ENCODE results near the gene TBC1D5. TPM values are rescaled to one million over a fixed set of nuclear protein-coding genes. Genes with fewer than 3 reads are reported as not detected.

Gene TBC1D5
- total RNA-seq, 2 experiments from 2014 or later, result 46.3 to 47.8 TPM

DNA sequence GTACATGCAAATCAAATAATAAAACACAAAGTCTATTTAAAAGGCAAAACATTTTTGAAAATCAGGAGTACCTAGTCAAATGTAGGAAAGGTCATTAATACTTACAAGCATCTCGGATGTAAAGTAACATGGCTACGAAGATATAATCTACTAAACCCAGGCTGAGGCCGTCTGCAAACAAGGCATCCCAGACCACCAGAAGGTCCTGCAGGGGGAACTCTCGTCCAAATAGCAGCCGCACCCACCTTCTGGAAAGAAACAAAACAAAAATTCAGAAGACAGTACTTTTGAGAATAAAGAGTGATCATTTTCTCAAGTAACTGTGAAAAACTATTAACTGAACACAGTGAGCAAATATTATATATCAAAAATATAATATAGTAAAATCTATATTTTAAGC lies 434.5 kb downstream of the TBC1D5 start:
- DNase-seq, result no peak
- Mint-ChIP-seq H3K4me1 (ENCODE audit: low read depth) (no peaks in the 10 kb centered on the region), H3K9me3 (no peaks in the 10 kb centered on the region), H3K36me3 (ENCODE audit: low read depth) (peaks cover 1% of the 10 kb centered on the region), H3K4me3 (no peak overlapping the region), H3K27ac (no peak overlapping the region), H3K27me3 (no peaks in the 10 kb centered on the region)
- ChIA-PET POLR2A (no interaction called here), CTCF (no interaction called here)
- intact Hi-C loops (cut with micrococcal nuclease), result no loop called here
- no peak for ATAC-seq
- TF ChIP-seq, protein P1, sequence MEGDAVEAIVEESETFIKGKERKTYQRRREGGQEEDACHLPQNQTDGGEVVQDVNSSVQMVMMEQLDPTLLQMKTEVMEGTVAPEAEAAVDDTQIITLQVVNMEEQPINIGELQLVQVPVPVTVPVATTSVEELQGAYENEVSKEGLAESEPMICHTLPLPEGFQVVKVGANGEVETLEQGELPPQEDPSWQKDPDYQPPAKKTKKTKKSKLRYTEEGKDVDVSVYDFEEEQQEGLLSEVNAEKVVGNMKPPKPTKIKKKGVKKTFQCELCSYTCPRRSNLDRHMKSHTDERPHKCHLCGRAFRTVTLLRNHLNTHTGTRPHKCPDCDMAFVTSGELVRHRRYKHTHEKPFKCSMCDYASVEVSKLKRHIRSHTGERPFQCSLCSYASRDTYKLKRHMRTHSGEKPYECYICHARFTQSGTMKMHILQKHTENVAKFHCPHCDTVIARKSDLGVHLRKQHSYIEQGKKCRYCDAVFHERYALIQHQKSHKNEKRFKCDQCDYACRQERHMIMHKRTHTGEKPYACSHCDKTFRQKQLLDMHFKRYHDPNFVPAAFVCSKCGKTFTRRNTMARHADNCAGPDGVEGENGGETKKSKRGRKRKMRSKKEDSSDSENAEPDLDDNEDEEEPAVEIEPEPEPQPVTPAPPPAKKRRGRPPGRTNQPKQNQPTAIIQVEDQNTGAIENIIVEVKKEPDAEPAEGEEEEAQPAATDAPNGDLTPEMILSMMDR (IDR thresholded peaks at IDR 0.05), result no peak

GRCh38 chr3:17307482-17307881 lies 434.9 kb downstream of the TBC1D5 start:
- Mint-ChIP-seq H3K27me3 (no peaks in the 10 kb centered on the region), H3K4me3 (no peak overlapping the region), H3K9me3 (no peaks in the 10 kb centered on the region), H3K4me1 (ENCODE audit: low read depth) (no peaks in the 10 kb centered on the region), H3K27ac (no peak overlapping the region), H3K36me3 (ENCODE audit: low read depth) (peaks cover 1% of the 10 kb centered on the region)
- ChIA-PET CTCF (no interaction called here), POLR2A (no interaction called here)
- intact Hi-C loops (cut with micrococcal nuclease), result no loop called here
- no peak for DNase-seq
- TF ChIP-seq, protein P1 (IDR thresholded peaks at IDR 0.05), result no peak
- no peak for ATAC-seq

GRCh38 chr3:17304969-17305368 lies 437.5 kb downstream of the TBC1D5 start:
- no peaks in the 10 kb centered on the region for H3K9me3 Mint-ChIP-seq
- DNase-seq (no peak), ATAC-seq (no peak)
- peaks cover 4% of the 10 kb centered on the region for H3K36me3 Mint-ChIP-seq (ENCODE audit: low read depth)
- POLR2A ChIA-PET, result no interaction called here
- H3K27ac Mint-ChIP-seq, result no peak overlapping the region
- TF ChIP-seq, protein P1 (IDR thresholded peaks at IDR 0.05), result no peak
- no peak overlapping the region for H3K4me3 Mint-ChIP-seq
- intact Hi-C loops (cut with micrococcal nuclease), result no loop called here
- H3K4me1 Mint-ChIP-seq (ENCODE audit: low read depth), result peaks cover 7% of the 10 kb centered on the region
- CTCF ChIA-PET, result interaction anchor here (0.7 kb wide), 1 partner anchor 8 kb away, joined by 3 read pairs; no protein-coding TSS in a partner anchor
- H3K27me3 Mint-ChIP-seq, result no peaks in the 10 kb centered on the region

- Mint-ChIP-seq H3K36me3 (ENCODE audit: low read depth) (peaks cover 7% of the 10 kb centered on the region), H3K4me1 (ENCODE audit: low read depth) (peaks cover 7% of the 10 kb centered on the region), H3K4me3 (no peak overlapping the region), H3K9me3 (no peaks in the 10 kb centered on the region), H3K27me3 (no peaks in the 10 kb centered on the region), H3K27ac (no peak overlapping the region)
- intact Hi-C loops (cut with micrococcal nuclease), result no loop called here
- DNase-seq, result no peak
- CTCF ChIA-PET, result interaction anchor here (0.8 kb wide), 1 partner anchor 10 kb away, joined by 4 read pairs; no protein-coding TSS in a partner anchor
- POLR2A ChIA-PET, result interaction anchor here (1.6 kb wide), 1 partner anchor 11 kb away, joined by 4 read pairs; no protein-coding TSS in a partner anchor
- ATAC-seq, result no peak
- TF ChIP-seq, protein P1 (IDR thresholded peaks at IDR 0.05), result no peak
Observed at GRCh38 chr3:17302774-17303173, 439.7 kb downstream of the TBC1D5 start.

DNA sequence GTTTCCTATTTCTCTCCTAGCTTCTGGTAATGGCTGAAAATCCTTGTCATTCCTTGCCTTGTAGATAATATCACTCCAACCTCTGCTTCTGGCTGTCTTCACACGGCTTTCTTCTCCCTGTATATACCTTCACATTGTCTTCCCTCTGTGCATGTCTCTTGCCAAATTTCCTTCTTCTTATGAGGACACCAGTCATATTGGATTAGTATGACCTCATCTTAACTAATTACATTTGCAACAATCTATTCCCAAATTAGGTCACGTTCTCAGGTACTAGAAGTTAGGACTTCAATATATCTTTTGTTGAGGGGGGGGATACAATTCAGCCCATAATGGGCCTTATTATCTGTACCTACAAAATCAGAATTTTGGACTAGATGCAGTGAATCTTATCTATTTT lies 440.3 kb downstream of the TBC1D5 start:
- intact Hi-C loops (cut with micrococcal nuclease), result no loop called here
- Mint-ChIP-seq H3K4me1 (ENCODE audit: low read depth) (peaks cover 7% of the 10 kb centered on the region), H3K27ac (no peak overlapping the region), H3K9me3 (no peaks in the 10 kb centered on the region), H3K36me3 (ENCODE audit: low read depth) (peaks cover 6% of the 10 kb centered on the region), H3K4me3 (no peak overlapping the region), H3K27me3 (no peaks in the 10 kb centered on the region)
- TF ChIP-seq, protein P1 (IDR thresholded peaks at IDR 0.05), result no peak
- ChIA-PET CTCF (interaction anchor here (0.8 kb wide), 1 partner anchor 10 kb away, joined by 4 read pairs; no protein-coding TSS in a partner anchor), POLR2A (no interaction called here)
- no peak for DNase-seq
- no peak for ATAC-seq
